Activated CD4-positive, alpha-beta T cell treated with anti-CD3 and anti-CD28 coated beads, Interleukin-2, amount 50 U/mL, for 48 hours (primary cell): ENCODE results near the gene ANAPC5.
"Not testable (repeated sequence)": the region's sequence is repeated elsewhere in the genome, so short reads cannot be mapped to it uniquely, and the experiment has no call there.

ENCODE experiments used
- DNase-seq, 2 experiments: peaks; one replicate each; pipeline ENCODE4 v3.0.0-alpha.2; 2020

The ANAPC5 gene

GRCh38 chr12:121283841-121284240 lies 68.4 kb downstream of the ANAPC5 start:
- no peak for DNase-seq

DNA sequence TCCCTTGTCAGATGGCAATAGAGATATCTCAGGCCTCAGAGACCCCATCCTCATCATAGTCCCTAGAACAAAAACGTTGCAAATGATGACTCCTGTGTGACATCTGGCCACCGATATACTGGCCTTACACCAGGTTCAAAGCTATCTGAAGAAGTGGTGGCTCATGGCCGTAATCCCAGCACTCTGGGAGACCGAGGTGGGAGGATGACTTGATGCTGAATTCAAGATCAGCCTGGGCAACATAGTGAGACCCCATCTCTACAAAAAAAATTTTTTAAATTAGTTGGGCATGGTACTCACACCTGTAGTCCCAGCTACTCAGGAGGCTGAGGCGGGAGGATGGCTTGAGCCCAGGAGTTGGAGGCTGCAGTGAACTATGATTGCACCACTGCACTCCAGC lies 68.8 kb downstream of the ANAPC5 start:
- no peak for DNase-seq

- not testable (repeated sequence) for DNase-seq
Measured at GRCh38 chr12:121282910-121283309, 69.3 kb downstream of the ANAPC5 start.

- no peak for DNase-seq
Measured at GRCh38 chr12:121282072-121282742, 70.0 kb downstream of the ANAPC5 start.

DNA sequence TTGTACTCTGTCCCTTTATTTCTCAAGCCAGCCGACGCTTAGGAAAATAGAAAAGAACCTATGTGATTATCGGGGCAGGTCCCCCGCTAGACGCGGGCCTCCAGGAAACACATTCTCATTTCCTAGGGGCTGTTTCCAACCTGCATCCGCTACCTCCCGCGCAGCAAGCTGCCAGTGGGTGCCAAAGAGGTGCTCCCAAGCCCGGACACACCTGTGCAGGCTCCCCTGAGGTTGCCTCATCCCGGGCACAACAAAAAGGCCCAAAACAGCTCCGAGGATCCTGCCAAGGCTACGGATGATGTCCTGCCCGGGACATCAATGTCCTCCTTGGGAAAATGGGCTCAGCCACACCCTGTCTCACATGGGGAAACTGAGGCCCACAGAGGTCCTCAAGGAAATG lies 71.1 kb downstream of the ANAPC5 start:
- not testable (repeated sequence) for DNase-seq

- DNase-seq: not testable (repeated sequence)
Measured at GRCh38 chr12:121280531-121280930, 71.7 kb downstream of the ANAPC5 start.

GRCh38 chr12:121279507-121279915 lies 72.7 kb downstream of the ANAPC5 start:
- DNase-seq: no peak

DNA sequence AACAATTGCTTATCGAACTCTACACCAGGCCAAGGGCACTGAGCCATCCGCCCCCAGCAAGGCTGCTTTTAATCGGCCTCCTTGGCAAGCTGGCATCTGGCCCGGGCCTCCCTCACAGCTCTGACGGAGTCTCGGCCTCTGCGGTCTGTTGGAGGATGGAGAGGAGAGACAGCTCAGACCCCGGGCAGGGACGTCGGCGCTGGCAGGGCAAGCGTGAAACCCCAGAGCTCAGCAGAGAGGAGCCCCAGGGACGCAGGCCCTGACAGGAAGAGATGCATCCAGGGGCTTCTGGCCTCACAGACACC lies 73.2 kb downstream of the ANAPC5 start:
- no peak for DNase-seq

GRCh38 chr12:121278169-121279070 lies 73.8 kb downstream of the ANAPC5 start:
- no peak for DNase-seq

DNA sequence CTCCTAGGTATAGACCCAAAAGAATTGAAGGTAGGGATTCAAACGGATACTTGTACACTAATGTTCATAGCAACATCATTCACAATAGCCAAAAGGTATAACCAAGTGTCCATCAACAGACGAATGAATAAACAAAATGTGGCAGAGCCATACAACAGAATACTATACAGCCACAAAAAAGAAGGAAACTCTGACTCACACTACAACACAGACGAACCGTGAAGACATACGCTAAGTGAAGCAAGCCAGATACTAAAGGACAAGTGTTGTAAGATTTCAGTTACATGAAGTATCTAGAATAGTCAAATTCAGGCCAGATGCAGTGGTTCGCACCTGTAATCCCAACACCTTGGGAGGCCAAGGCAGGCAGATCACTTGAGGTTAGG lies 74.8 kb downstream of the ANAPC5 start:
- no peak for DNase-seq

- no peak for DNase-seq
Measured at GRCh38 chr12:121274036-121274763, 78.0 kb downstream of the ANAPC5 start.

DNA sequence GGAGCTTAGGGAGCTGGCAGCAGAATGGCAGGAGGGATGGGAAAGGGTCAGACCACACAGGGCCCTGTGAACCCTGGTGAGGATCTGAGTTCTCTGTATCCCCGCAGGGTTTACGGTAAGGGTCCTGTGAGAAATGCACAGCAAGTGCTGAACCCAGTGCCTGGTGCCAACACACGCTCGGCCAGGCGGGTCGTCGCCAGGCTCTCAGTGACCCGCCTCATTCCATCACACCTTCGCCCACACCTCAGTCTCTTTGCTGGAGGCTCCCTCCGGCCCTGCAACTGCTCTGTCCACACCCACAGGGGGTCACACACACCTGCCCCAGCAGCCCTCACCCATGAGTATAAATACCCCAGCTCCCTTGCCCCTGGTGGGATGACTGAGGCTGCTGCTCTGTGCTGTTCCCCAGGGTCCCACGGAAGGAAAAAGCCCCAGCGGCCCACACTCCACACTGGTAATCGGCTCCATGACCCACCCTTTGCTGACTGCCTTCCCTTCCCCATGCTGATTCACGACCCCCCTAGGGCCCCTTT lies 78.8 kb downstream of the ANAPC5 start:
- no peak for DNase-seq

DNA sequence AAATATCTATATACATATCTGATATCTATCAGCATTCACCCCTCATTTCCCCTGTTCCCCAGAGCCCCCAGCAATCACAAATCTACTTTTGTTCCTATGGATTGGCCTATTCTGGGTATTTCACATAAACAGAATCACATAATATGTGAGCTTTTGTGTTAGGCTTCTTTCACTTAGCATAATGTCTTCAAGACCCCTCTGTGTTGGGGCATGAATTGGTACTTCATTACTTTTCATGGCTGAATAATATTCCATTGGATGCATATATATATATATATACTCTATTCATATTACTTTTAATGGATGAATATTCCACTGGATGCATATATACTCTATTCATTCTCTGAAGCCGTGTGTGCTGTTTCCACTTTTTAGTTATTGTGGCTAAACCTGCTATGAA lies 84.4 kb downstream of the ANAPC5 start:
- no peak for DNase-seq

DNA sequence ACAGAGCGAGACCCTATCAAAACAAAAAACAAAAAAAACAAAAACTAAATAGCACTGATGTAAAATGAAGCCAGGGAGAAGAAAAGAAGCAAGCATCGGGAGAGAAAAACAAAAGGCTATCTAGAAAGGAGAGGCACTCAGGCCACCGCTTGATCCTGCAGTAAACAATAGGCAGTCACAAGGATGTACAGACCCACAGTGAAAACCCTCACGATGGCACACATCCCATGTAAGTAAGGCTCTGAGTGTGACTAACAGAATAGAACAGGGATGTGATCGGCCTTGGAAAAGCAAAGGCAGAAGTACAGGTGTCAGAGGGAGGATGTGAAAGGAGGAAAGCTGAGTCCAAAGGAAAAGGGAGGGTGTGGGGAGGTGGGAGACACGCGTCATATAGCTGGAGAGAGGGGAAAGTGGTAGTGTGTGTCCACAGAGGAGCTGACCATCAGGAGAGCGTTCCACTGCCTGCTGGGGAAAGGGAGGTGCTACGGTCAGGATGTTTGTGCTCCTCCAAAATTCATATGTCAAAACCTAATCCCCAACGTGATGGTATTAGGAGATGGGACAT lies 87.2 kb downstream of the ANAPC5 start:
- DNase-seq: no peak

GRCh38 chr12:121264135-121264534 lies 88.1 kb downstream of the ANAPC5 start:
- no peak for DNase-seq

- no peak for DNase-seq
Measured at GRCh38 chr12:121263206-121263935, 88.8 kb downstream of the ANAPC5 start.

GRCh38 chr12:121261398-121261797 lies 90.8 kb downstream of the ANAPC5 start:
- DNase-seq: no peak

GRCh38 chr12:121260091-121260490 lies 92.1 kb downstream of the ANAPC5 start:
- DNase-seq: no peak

DNA sequence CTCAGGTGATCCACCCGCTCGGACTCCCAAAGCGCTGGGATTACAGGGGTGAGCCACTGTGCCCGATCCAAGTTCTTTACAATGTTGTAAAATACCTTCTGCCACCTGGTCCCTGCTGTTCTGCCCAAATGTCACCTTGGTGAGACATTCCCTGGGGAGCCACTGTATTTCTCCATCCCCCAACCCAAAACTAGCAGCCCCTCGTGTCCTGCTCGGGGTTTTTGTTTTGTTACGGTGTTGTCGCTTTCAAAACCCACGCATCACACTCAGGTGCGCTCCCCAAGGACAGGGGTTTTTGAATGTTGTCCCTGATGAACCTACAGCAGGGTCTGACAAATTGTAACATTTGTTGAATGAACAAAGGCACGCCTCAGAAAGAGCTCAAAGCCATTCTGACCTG lies 93.1 kb downstream of the ANAPC5 start:
- DNase-seq: no peak
